Stimulated activated CD4-positive, alpha-beta T cell treated with anti-CD3 and anti-CD28 coated beads, Interleukin-12 subunit alpha, Interleukin-12 subunit beta, amount 100 ng/mL, for 24 hours (primary cell): ENCODE data around the gene ZMYND11.
"Not testable (repeated sequence)": the region's sequence is repeated elsewhere in the genome, so short reads cannot be mapped to it uniquely, and the experiment has no call there.

ENCODE experiments used
- DNase-seq, 2 experiments: peaks; one replicate each; pipeline ENCODE4 v3.0.0-alpha.2; 2020; ENCODE audit warnings: low read depth in 2 of 2

ZMYND11 gene

GRCh38 chr10:282294-283139 lies 147.3 kb downstream of the ZMYND11 start:
- no peak for DNase-seq

DNA sequence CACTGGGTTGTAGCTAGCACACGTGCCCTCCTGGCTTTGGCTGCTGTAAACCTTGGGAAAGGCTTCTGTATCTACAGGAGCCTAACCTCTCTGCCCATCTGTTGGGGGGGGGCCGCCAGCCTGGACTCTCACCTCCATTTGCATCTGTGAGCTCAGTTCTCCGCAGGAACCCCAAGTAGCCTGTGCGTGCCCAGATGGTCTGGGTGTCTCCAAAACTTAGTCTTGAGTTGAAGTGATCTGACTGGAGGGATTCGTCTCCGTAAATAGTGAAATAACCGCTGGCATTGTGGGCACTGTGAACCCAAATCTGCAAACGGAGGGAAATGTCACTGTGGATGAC lies 147.9 kb downstream of the ZMYND11 start:
- DNase-seq: no peak

DNA sequence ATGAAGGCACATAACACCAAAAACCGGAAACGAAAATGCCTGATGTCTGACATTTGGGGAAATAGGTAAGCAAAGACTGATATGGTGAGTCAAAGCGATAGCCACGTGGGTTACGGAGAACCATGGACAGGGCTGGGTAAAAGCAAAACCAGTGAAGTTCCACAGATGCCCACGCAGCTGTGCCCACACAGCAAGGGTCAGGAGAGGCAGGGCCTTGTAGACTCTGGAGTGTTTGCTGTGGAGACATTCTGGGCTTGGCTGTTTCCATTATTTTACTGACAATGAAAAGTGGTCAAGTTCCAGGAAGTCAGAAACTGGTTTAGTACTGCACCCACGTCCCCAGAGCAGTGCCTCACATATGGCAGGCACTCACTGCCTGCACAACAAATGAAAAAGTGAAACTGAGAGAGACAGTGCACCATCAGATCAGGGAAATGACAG lies 148.7 kb downstream of the ZMYND11 start:
- peak in 1 of 2 experiments; percentile 20 for DNase-seq

DNA sequence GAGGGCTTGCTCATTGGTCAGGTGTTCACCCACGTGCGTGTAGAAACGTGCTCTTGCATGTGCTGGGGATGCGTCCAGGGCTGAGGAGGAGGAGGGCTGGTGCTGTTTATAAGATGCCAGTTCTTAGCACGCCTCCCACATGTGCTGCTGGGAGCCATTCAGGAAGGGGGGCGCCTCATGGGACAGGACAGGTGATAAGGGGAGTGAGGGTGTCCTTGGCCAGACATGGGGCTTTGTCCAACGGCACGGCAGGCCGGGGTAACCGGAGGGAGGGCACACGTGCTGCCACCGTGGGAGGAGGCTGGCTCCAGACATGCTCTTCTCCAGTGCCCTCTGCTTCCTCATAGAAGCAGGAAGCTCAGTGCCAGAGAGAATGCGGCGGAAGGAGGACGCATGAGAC lies 150.0 kb downstream of the ZMYND11 start:
- no peak for DNase-seq

DNA sequence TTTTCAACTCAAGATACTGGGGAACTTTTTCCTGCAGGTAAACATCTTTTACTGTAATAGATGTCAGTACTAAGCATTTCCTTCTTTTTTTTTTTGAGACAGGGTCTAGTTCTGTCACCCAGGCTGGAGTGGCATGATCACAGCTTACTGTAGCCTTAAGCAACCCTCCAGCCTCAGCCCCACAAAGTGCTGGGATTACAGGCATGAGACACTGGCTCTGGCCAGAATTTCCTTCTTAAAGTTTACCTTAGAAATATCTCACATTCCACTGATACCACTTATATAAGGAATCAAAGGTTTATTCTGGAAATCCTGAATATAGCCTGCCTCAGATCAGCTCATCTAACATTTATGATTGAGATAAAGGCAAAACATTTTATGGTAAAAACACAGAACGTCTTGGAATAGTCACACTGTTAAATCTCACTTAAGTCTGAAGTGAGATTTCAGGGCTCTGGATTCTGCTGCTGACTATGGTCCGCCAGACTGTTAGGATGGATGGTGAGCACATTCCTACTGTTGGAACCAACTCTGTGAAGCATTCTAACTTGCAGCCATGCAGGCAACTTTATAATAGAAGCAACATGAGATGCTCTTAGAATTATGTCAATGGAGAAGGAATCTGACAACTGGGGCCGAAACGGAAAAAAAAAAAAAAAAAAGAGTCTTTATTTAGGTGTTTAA lies 151.9 kb downstream of the ZMYND11 start:
- no peak for DNase-seq

DNA sequence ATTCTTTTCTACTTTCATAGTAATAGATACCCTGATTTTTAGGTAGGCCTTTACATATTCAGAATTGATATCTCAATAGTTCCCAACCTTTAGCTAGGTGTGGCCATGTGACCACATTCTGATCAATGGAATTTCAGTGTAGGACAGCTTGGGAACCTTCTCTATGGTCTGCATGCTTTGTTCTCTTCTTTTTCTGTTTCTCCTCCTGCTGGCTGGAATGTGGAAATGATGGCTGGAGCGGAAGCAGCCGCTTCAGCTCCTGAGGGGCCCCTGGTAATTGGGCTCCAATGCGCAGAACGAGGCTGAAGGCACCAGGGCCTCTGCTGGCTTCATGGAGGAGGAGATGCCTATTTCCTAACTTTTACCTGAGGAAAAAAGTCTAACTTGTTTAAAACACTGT lies 152.6 kb downstream of the ZMYND11 start:
- no peak for DNase-seq

DNA sequence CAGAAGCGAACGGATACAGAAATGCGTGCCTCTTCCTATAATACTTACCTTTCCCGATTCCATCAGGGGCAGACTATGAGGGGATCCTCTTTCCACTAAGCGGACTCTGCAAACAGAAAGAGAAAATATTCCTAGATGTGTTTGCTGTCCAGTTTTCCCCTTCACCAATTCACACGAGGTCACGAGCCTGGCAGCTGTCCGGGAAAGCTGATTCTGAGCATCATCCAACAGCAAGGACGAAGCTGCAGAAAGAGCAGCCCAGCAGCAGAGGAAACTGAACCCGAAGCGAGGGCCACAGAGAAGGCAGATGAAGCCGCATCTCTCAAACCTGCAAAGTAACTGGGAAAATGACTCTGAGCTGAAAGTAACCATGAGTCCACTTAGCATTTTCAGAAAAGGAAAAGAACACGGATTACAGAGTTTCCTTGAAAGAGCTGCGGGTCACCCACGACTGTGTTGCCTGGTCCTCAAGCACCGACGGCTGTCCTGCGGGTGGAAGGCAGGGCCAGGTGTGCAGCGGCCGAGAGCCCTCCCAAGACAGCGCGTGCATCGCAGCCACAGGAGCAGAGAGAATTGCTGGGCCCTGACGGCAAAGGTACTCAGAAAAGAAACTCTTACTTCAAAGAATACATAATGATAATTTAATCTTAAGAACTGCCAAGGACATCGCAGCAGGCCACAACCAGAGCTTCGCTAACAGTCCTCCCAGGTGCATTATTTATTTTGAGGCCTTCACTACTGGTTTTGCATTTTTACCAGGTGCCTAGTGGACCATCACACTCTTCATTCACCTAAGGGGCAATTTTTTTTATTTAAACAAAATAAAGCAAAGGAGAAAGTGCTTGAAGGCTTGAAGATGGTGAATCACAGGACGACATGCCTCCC lies 153.3 kb downstream of the ZMYND11 start:
- no peak for DNase-seq

DNA sequence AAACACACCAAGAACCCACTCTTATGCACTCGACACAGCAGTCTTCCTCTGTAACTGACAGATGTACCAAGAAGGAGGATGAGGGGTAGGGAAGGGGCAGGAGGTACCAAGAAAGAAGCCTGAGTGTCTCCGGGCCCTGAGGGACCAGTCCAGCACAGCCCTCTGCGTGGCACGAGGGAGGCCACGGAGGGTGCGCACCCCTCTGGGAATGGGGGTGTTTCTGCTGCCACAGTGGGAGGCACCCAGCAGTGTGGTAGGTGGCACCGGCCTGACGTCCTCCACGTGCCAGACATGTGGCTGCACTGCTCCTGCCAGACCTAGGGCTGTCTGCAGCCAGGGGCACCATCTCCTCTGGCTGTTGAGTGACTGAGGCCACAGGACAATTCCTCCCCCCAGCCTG lies 154.3 kb downstream of the ZMYND11 start:
- DNase-seq: no peak

DNA sequence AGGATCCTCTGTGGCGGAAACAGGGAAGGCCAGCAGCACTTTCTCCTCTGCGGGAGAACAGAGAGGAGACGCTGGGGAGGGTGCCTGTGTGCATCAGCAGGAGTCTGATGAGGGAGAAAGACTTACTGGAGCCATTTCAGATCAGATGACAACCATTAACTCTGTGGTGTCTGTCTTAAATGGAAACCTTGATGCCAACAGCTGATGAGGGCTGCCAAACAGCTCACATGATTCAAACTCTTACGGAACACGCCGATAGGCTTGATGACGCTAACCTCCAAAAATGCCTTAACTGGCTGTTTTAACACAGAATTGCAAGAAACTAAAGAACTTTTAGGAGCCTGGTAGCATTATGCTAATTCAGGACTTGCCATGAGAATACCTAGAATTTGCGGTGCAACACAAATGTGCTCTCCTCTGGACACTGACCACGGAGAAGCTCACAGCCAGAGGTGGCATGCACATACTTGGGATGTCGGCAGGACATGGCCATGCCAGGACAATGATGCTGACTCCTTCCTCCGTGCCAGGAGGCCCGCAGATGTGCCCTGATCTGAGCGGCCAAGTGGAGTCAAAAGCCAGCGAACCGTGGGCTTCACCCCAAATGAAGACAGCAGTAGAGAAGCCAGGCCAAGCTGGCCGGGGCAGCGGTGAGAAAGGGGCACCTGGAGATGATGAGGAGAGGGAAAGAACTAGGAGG lies 154.9 kb downstream of the ZMYND11 start:
- DNase-seq: no peak

DNA sequence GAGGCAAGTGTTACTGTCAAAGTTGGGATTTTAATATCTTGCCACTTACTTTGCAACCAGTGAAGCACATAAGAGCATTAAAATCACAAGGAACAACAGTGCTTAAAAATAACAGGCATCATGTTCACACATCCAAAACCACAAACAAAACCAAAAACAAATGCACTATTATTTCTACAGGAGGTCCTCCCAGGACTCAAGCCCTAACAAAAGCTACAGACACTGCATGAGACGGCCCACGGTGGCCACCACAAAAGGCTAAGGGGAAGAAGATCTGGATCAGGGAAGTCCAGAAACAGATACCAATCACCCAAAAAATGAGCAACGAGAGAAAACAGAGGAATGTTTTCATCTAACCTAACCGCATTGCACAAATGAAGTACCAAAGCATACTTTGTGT lies 158.4 kb downstream of the ZMYND11 start:
- no peak for DNase-seq

GRCh38 chr10:297567-297966 lies 162.3 kb downstream of the ZMYND11 start:
- DNase-seq: no peak

GRCh38 chr10:298033-298432 lies 162.8 kb downstream of the ZMYND11 start:
- DNase-seq: no peak

- no peak for DNase-seq
These were observed 164.3 kb downstream of the ZMYND11 start for GRCh38 chr10:299512-299911.

DNA sequence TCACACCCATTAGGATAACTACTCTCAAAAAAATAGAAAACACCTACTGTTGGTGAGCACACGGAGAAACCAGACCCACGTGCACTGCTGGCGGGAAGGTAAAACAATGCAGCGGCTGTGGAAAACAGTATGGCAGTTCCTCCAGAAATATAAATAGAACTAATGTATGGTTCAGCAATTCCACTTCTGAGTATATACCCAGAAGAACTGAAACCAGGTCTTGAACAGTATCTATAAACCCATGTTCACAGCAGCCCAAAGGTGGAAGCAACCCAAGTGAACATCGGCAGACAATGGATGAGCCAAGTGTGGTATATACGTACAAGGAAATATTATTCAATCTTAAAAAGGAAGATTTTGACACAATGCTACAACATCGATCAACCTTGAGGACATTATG lies 164.7 kb downstream of the ZMYND11 start:
- no peak for DNase-seq

GRCh38 chr10:300580-300979 lies 165.3 kb downstream of the ZMYND11 start:
- not testable (repeated sequence) for DNase-seq

GRCh38 chr10:301536-301935 lies 166.3 kb downstream of the ZMYND11 start:
- no peak for DNase-seq
